OCI-M1 (cell line): ENCODE results near the gene CYSLTR1.
"Not testable (repeated sequence)": the region's sequence is repeated elsewhere in the genome, so short reads cannot be mapped to it uniquely, and the experiment has no call there.

Experiments
- DNase-seq: peaks from one replicate; lab custom pipeline; 2025; lab: John Stamatoyannopoulos, UW

CYSLTR1 gene

GRCh38 chrX:78327370-78328086 is at the start of gene CYSLTR1:
TSS of gene CYSLTR1 (minus strand) at chrX:78327611. CDS start at chrX:78273746, 53,865 bp downstream.
- DNase-seq, result peak; percentile 85

- DNase-seq, result no peak
Observed at GRCh38 chrX:78377186-78377585, 49.8 kb upstream of the CYSLTR1 start.

GRCh38 chrX:78375894-78376293 is 48.5 kb upstream of the CYSLTR1 start:
- DNase-seq, result peak; percentile 66

- DNase-seq, result no peak
Observed at GRCh38 chrX:78366576-78366975, 39.2 kb upstream of the CYSLTR1 start.

- DNase-seq, result no peak
Observed at GRCh38 chrX:78357342-78358055, 30.1 kb upstream of the CYSLTR1 start.

- no peak for DNase-seq
Observed at GRCh38 chrX:78333521-78333920, 6.1 kb upstream of the CYSLTR1 start.

- DNase-seq, result no peak
Observed at GRCh38 chrX:78331708-78332107, 4.3 kb upstream of the CYSLTR1 start.

- no peak for DNase-seq
Observed at GRCh38 chrX:78330540-78330939, 3.1 kb upstream of the CYSLTR1 start.

- DNase-seq, result no peak
Observed at GRCh38 chrX:78330068-78330467, 2.7 kb upstream of the CYSLTR1 start.

- no peak for DNase-seq
Observed at GRCh38 chrX:78329486-78329885, 2.1 kb upstream of the CYSLTR1 start.

GRCh38 chrX:78326401-78326800 is 1.0 kb downstream of the CYSLTR1 start:
- DNase-seq, result peak; percentile 30

GRCh38 chrX:78322863-78323262 is 4.5 kb downstream of the CYSLTR1 start:
- peak; percentile 12 for DNase-seq

- DNase-seq, result peak; percentile 87
Observed at GRCh38 chrX:78321809-78322208, 5.6 kb downstream of the CYSLTR1 start.

- no peak for DNase-seq
Observed at GRCh38 chrX:78316265-78316664, 11.1 kb downstream of the CYSLTR1 start.

- no peak for DNase-seq
Observed at GRCh38 chrX:78315745-78316144, 11.7 kb downstream of the CYSLTR1 start.

GRCh38 chrX:78314561-78314960 is 12.8 kb downstream of the CYSLTR1 start:
- DNase-seq, result no peak

GRCh38 chrX:78313526-78313925 is 13.9 kb downstream of the CYSLTR1 start:
- DNase-seq, result no peak

- DNase-seq, result no peak
Observed at GRCh38 chrX:78307665-78308064, 19.7 kb downstream of the CYSLTR1 start.

GRCh38 chrX:78303086-78303485 is 24.3 kb downstream of the CYSLTR1 start:
- no peak for DNase-seq

GRCh38 chrX:78300933-78301332 is 26.5 kb downstream of the CYSLTR1 start:
- DNase-seq, result not testable (repeated sequence)

GRCh38 chrX:78283511-78283910 is 43.9 kb downstream of the CYSLTR1 start:
- no peak for DNase-seq

- DNase-seq, result no peak
Observed at GRCh38 chrX:78237127-78237526, 90.3 kb downstream of the CYSLTR1 start.

- DNase-seq, result not testable (repeated sequence)
Observed at GRCh38 chrX:78226047-78226446, 101.4 kb downstream of the CYSLTR1 start.
